Fibroblast of mammary gland (primary cell): Measurements from ENCODE around the gene MKNK2.

Source experiments
- DNase-seq: peaks from one replicate; pipeline ENCODE4 v3.0.0-alpha.2; 2010; ENCODE audit warnings: low read depth
- H3K4me3 ChIP-seq: 2 replicates; pipeline ENCODE4 v1.5.1; 2011; ENCODE audit warnings: low read depth, mild to moderate bottlenecking, low read length, moderate library complexity; ENCODE audit not compliant: control insufficient read depth
- CTCF ChIP-seq: conservative IDR thresholded peaks from 2 replicates; pipeline ENCODE4 v1.5.1; 2011; ENCODE audit warnings: low read depth, low read length, inconsistent platforms; ENCODE audit not compliant: control insufficient read depth, insufficient read depth

Gene MKNK2

DNA sequence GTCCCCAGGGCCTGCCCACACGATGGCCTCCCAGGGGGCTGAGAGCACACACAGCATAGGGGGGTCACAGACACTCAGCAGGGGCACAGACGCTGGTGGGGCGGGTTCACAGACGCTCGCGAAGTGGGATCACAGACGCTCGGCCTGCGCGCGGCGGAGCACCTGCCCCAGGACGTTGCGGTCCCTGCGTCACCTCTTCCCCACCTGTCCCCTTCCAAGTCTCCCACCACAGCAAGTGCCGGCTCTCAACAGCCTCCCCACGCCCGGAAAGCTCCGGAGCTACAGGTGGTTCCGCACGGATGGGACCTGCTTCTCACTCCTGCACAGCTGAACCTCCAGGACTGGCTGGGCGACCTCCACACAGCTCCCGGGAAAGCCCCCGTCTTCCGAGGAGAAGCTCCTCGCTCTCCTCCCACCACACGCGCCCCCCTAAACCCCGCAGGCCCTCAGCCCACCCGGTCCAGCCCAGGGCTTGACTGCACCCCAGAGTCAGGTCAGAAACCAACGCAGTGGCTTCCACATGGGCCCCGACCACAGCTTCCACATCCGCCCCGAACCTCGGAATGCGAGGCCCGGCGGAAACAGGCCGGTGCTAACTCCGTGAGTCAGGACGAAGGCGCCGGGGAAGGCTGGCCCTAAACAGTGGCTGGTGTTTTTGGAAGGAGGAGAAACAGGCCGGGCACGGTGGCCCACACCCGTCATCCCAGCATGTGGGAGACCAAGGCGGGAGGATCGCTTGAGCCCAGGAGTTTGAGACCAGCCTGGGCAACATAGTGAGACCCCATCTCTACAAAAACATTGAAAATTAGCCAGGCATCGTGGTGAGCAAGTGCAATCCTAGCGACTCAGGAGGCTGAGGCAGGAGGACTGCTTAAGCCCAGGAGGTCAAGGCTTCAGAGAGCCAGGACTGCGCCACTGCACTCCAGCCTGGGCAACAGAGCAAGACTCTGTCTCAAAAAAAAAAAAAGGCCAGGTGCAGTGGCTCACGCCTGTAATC, 52.0 kb downstream of the MKNK2 start:
- no peak for TF ChIP-seq CTCF
- H3K4me3 ChIP-seq = no peak overlapping the region
- no peak for DNase-seq

DNA sequence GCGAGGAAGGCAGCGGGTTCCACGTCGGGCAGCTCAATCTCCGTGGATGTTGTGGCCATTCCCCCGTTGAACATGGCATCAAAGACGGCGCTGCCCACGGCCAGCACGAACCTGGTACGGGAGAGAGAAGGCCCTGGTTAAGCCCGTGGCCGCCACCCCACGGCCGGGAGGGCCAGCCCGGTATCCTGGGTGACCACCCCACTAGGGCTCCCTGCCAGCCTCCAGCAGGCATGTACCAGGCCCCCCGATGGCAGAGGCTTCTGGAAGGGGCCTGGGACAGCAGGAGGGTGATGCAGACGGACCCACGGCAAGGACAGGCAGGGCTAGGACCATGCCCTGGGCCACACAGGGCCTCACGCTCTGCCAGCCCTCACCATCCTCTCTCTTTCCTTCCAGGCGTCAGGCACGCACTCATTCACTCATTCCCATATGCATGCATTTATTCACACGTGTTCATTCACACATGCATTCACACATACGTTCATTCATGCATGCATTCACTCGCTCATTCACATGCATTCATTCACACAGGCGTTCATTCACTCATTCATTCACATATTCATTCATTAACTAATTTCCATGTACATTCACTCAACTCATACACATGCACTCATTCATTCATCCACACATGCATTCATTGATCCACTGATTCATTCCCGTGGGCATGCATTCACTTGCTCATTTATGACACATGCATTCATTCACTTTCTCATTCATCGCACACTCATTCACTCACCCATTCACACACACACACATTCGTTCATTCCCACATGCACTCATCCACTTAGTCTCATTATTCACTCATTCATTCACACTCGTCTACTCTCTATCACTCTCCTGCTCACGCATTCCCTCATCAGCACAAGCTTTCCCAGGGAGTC, 53.5 kb downstream of the MKNK2 start:
- H3K4me3 ChIP-seq = no peak overlapping the region
- no peak for TF ChIP-seq CTCF
- DNase-seq = peak; percentile 20

DNA sequence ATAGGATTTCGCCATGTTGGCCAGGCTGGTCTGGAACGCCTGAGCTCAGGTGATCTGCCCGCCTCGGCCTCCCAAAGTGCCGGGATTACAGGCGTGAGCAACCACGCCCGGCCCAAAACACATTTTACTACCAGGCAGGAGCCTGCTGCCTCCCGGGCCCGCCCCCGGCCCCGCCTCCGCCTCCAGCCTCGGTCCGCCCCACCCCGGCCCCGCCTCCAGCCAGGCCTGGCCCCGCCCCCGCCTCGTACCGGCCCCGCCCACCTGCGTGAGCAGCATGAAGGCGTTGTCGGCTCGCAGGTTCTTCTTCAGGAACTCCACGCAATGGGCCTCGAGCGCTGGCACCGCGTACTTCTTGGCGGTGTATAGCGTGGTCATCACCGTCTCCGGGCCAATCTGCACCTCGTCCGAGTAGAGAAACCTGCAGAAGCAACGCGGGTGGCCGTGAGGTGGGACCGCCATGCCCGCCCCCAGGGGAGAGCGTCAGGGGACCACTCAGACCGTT, 58.2 kb downstream of the MKNK2 start:
- no peak for TF ChIP-seq CTCF
- no peak overlapping the region for H3K4me3 ChIP-seq
- DNase-seq = no peak

- no peak for DNase-seq
- no peak overlapping the region for H3K4me3 ChIP-seq
- TF ChIP-seq CTCF = no peak
Observed at GRCh38 chr19:1991018-1991913, 59.8 kb downstream of the MKNK2 start.

DNA sequence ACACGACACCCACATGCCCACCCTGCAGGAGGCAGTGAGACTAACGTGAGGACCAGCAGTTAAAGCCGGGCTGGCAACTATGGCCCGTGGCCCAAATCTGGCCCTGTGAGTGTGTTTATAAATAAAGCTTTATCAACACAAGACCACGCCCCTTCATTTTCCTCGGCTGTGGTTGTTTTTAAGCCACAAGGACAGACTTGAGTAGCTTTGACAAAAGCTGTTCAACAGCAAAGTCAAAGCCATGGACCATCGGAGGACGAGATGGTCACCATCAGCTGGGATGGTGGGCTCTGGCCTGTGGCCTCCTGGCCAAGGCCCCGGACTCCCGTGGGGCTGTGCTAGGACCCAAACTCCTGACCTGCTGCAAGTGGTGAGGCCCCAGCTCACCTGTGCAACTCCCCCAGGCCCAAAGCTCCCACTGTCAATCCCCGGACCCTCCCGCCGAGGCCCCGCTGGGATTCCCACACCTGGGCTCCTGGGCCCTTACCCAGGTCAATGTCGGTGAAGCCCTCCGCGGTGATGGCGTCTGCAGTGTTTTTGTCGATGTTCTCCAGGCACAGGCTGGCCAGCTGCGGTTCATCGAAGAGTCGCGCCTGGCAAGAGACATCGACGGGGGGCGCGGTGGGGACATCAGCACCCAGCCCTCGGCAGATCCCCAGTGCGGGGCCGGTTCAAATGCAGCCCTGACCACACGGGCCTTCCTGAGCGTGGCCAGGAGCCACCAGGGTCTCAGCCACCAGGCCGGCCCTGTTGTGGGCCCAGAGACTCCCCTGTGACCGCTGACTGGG, 60.6 kb downstream of the MKNK2 start:
- no peak for DNase-seq
- no peak for TF ChIP-seq CTCF
- H3K4me3 ChIP-seq = no peak overlapping the region
